HG03575 (cell line): ENCODE measurements around the gene DDB1.

Experiments
- ATAC-seq: cut with Tn5 transposase; IDR thresholded peaks from one replicate; pipeline ENCODE4 v1.9.1; 2021; ENCODE audit not compliant: unreplicated experiment, insufficient number of reproducible peaks, low FRiP score; ENCODE audit errors: extremely low read depth

The DDB1 gene

DNA sequence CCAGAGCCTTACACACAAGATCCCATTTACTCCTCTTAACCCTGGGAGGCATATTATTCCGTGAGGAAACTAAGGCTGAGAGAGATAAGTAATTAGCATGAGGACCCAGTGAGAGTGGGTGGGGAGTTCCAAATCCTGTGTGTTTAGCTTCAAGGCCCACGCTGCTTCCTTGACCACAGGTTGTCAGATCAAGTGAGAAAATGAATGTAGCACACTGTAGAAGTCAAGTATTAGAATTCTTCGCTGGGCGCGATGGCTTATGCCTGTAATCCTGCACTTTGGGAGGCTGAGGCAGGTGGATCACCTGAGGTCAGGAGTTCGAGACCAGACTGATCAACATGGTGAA lies 25.0 kb upstream of the DDB1 start:
- ATAC-seq: no peak

GRCh38 chr11:61357233-61357893 lies 24.5 kb upstream of the DDB1 start:
- no peak for ATAC-seq

DNA sequence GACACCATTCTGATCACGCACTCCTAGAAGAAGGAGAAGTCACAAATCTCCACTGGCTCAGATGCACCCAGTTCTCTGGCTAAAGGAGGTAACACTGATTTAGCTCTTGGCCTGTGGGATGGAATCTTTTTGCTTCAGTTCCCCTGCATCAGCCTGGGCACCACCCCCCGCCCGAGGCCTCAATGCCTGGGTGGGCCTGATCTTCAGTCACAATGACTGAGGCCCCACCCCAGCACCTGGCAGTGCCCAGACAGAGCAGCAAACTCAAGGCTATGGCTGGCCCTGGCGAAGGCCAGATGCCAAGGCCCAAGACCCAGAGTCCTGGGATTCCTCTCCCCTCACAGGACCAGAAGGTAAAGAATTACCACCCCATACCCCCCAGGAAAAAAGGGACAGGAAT lies 23.8 kb upstream of the DDB1 start:
- no peak for ATAC-seq

DNA sequence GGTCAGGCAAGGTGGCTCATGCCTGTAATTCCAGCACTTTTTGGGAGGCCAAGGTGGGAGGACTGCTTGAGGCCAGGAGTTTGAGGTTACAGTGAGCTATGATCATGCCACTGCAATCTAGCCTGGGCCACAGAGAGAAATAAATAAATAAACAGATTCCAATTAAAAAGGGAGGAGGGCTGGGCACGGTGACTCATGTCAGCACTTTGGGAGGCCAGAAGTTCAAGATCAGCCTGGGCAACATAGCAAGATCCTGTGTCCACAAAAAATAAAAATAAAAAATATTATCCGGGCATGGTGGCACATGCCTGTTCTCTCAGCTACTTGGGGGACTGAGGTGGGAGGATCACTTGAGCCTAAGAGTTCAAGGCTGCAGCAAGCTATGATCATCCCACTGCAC lies 21.3 kb upstream of the DDB1 start:
- no peak for ATAC-seq

- ATAC-seq: no peak
Observed at GRCh38 chr11:61353131-61354067, 20.5 kb upstream of the DDB1 start.

DNA sequence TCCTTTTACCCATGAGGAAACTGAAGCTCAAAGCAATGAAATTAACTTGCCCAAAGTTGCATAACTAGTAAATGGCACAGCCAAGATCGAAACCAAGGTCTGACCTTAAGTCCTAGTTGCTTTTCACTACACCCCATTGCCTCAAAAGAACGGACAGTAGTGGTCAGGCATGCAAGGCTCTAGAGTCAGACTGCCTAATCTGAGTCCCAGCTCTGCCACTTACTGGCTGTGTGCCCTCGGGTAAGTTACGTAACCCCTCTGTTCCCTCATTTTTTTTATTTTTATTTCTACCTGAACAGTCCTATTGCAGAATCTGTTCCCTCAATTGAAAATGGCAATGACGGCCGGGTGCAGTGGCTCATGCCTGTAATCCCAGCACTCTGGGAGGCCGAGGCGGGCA lies 19.1 kb upstream of the DDB1 start:
- no peak for ATAC-seq

GRCh38 chr11:61350803-61351202 lies 17.9 kb upstream of the DDB1 start:
- no peak for ATAC-seq

GRCh38 chr11:61350336-61350735 lies 17.4 kb upstream of the DDB1 start:
- no peak for ATAC-seq

DNA sequence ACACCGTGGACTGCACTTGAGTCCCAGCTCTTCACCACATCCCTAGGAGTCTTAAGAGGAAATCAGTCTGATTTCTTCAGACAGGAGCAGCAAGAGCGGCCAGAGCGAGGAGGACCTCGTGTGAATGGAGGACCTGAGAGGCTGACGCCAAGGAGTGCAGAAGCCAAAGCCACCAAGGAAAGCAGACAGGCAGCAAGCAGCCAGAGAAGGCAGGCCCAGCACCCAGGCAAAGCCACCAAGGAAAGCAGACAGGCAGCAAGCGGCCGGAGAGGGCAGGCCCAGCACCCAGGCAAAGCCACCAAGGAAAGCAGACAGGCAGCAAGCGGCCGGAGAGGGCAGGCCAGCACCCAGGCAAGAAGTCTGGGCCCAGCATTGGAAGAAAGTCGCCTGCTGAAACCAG lies 17.0 kb upstream of the DDB1 start:
- no peak for ATAC-seq

GRCh38 chr11:61349189-61349751 lies 16.4 kb upstream of the DDB1 start:
- no peak for ATAC-seq

DNA sequence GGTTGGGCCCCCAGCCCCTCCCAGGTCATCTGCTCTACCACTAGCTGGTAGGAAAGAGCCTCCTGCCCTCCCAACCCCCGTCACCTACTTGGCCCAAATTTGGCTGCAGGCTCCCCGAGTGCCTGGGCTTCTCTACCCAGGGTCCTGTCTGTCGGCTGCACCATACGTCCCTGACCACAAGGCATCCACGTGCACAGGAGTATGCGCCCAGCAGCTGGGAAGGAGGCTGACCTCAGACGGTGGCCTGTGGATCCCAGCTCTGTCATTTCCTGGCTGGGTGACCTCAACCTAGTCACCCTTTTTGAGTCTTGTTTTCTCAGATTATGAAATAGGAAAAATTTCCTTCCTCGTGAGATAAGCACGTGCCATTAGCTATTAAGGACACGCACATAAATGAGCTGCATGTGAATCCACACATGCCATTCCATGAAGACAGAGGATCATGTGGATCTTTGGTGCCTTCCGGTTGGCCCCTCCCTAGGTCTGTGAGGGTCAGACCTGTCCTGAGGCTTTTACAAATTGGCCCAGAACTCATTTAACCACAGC lies 15.1 kb upstream of the DDB1 start:
- ATAC-seq: no peak

DNA sequence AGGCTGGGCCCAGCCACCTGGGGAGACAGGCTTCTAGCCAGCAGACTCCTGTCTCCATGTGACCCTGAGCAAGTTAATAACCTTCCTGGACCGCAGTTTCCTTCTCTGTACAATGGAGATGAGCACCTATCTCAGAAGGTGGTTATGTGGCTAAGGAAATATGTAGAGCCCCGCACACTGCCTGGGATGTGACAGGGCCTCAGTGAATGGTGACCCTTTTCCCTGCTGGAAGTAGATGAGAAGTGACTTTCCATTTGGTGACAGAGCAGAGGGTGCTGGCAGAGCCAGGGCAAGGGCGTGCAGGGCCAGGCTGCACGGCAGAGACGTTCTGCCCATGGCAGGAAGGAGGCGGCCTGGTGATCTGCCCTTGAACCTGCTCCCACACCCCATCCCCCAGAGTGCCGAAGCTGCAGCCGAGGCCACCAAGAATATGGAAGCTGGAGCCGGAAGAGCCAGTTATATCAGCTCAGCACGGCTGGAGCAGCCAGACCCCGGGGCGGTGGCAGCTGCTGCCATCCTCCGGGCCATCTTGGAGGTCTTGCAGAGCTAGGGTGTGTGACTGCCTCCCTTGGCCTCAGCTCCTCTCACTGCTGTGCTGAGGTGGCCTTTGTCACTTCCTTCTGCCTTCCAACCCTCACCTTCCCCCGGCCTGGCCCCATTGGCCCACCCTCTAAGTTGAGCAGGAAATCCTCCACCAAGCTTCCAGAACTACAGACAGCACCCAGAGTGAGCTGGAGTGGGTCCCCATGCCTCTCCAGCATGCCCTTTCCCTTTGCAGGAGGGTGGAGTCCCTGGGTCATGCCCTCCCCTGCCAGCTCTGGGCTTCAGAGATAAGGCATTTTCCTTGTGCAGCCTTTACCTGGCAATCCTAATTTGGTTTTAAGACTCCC lies 13.3 kb upstream of the DDB1 start:
- no peak for ATAC-seq

- no peak for ATAC-seq
Observed at GRCh38 chr11:61345170-61345610, 12.3 kb upstream of the DDB1 start.

DNA sequence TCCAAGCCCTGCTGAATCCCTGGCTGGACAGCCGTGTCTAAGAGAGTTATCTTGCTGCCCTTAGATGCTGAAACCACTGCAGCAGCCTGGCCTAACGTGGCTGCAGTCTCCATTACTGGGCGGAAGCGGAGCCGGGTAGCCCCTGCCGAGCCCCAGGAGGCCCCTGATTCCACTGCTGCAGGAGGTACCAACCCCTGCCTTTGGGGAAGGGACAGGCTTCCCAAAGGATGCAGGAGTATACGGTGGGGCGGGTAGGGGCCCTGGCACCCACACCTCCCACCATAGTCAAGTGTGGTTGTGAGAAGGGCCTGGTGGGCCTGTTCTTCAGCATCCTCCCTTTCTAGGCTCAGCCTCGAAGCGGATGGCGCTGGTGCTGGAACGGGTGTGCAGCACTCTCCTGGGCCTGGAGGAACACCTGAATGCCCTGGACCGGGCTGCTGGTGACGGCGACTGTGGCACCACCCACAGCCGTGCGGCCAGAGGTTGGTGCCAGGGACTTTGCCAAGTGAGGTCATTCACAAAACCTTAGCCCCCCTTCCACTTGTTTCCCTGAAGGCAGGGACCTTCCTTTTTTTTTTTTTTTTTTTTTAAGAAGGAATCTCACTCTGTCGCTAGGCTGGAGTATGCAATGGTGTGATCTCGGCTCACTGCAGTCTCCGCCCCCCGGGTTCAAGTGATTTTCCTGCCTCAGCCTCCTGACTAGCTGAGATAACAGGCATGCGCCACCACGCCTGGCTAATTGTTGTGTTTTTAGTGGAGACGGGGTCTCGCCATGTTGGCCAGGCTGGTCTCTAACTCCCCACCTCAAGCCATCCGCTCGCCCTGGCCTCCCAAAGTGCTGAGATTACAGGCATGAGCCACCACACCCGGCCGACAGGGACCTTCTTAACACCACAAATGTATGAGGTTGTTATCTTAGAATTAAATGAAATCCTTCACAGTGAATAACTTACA lies 11.2 kb upstream of the DDB1 start:
- ATAC-seq: no peak

DNA sequence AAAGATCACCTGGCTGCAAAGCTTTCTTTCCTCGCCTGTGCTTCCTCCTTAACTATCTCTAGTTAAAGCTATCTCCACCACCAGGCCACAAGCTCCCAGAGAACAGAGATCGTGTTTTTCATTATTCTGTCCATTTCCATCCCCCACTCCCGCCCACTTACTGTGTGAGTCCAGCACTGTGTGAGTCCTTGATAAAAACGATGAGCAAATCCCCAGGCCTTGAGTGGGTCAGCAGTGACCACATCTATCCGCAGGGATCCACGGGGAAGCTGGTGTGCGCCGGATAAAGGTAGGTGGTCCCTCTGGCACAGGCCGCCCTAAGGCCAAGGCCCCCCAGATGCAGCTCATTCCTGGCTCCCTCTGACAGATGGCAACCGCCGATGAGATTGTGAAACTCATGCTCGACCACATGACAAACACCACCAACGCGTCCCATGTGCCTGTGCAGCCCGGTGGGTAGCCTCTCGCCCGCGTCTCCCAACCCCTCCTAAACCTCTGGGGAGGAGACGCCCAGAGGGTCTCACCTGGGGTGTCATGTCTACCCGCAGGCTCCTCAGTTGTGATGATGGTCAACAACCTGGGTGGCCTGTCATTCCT lies 9.4 kb upstream of the DDB1 start:
- no peak for ATAC-seq

DNA sequence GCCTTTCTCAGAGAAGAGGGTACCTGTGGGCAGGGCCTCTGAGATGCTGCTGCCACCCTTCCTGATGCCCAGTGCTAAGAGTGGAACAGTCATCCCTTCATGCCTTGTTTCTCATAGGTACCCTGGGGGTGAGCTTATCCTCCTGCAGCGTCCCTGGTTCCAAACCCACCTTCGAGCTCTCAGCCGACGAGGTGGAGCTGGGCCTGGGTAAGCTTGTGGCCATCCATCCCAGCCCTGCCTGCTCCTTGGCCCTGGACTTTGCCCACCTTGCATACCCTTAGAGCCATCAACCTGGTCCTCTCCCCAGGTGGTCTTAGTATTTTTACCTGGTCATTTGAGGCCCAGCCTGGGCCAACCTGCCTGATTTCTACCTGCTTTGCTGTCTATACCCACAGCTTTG lies 8.8 kb upstream of the DDB1 start:
- no peak for ATAC-seq

GRCh38 chr11:61340979-61341378 lies 8.1 kb upstream of the DDB1 start:
- ATAC-seq: no peak

DNA sequence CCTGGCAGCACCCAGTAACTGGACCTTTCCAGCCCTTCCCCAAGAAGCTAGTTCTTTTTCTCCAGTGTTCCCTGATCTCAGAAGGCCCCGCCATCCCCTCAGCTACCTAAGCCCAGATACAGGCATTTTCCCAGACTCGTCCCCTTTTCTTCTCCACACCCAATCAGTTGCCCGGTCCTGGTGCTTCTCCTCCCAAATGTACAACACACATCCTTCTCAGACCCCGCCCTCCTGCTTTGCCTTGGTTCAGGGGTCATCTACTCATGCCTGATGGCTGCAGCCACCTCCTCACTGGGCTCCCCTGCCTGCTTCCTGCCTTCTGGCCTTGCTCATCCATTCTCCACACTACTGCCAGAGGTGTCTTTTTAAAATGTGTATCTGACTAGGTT lies 6.6 kb upstream of the DDB1 start:
- ATAC-seq: no peak
